ENCODE results near the gene NRP1. TPM values are rescaled to one million over a fixed set of nuclear protein-coding genes. Genes with fewer than 3 reads are reported as not detected.

Gene NRP1
- polyA plus RNA-seq, 3 donors = 1.1 to 1.7 (median 1.3) TPM

GRCh38 chr10:33273295-33274002, 61.0 kb downstream of the NRP1 start:
- Histone ChIP-seq H3K27ac (ENCODE audit: low read depth in 1 of 2, low read length in 2 of 2) (no peak overlapping the region), H3K79me2 (ENCODE audit: insufficient read depth, low read length) (no peaks in the 10 kb centered on the region), H4K20me1 (ENCODE audit: insufficient read depth, low read length) (no peaks in the 10 kb centered on the region), H3K9ac (ENCODE audit: insufficient read depth, low read length, poor library complexity, severe bottlenecking) (no peak overlapping the region), H3K9me3 (replicated peaks in 1 of 2; ENCODE audit: control insufficient read depth in 1 of 2, insufficient read depth in 1 of 2, low read length in 2 of 2) (no peaks in the 10 kb centered on the region), H2AFZ (ENCODE audit: insufficient read depth, low read depth, low read length, poor library complexity, severe bottlenecking) (no peak overlapping the region), H3K4me1 (ENCODE audit: control insufficient read depth in 1 of 2, insufficient read depth in 2 of 2, low read length in 2 of 2) (no peaks in the 10 kb centered on the region), H3K4me2 (replicated peaks; ENCODE audit: extremely low read depth, low read length, poor library complexity, severe bottlenecking) (no peak overlapping the region), H3K27me3 (ENCODE audit: control insufficient read depth in 2 of 2, insufficient read depth in 2 of 2, low read length in 2 of 2) (peaks cover 6 to 7% of the 10 kb centered on the region in 2 donors), H3K36me3 (replicated peaks in 1 of 2; ENCODE audit: control insufficient read depth in 1 of 2, insufficient read depth in 2 of 2, low read length in 2 of 2) (no peaks in the 10 kb centered on the region), H3K4me3 (replicated peaks in 1 of 3; ENCODE audit: low read depth in 2 of 3, low read length in 3 of 3) (no peak overlapping the region)
- Mint-ChIP-seq H3K4me1 (no peaks in the 10 kb centered on the region), H3K36me3 (no peaks in the 10 kb centered on the region), H3K27ac (no peak overlapping the region), H3K9me3 (peaks cover 0 to 2% (median 0%) of the 10 kb centered on the region in 7 donors), H3K27me3 (ENCODE audit: low read depth in 3 of 3) (peaks cover 16 to 32% (median 26%) of the 10 kb centered on the region in 3 donors), H3K4me3 (peak overlapping the region in 1 of 2 donors; percentile 35)
- no peak for TF ChIP-seq CTCF (IDR thresholded peaks at IDR 0.05)
- intact Hi-C loops (cut with micrococcal nuclease) = no loop called here
- DNase-seq = no peak
- 21% methylated on average over 16 of the region's 19 CpGs for WGBS (ENCODE audit: insufficient coverage)

- no peak overlapping the region for H3K9ac ChIP-seq (ENCODE audit: insufficient read depth, low read length, poor library complexity, severe bottlenecking)
- Mint-ChIP-seq H3K4me3 (no peak overlapping the region), H3K27me3 (ENCODE audit: low read depth in 3 of 3) (peaks cover 16 to 32% (median 28%) of the 10 kb centered on the region in 3 donors), H3K36me3 (no peaks in the 10 kb centered on the region), H3K9me3 (peaks cover 0 to 2% (median 0%) of the 10 kb centered on the region in 7 donors), H3K4me1 (no peaks in the 10 kb centered on the region), H3K27ac (no peak overlapping the region)
- intact Hi-C loops (cut with micrococcal nuclease) = no loop called here
- TF ChIP-seq CTCF (IDR thresholded peaks at IDR 0.05) = no peak
- no peaks in the 10 kb centered on the region for H3K79me2 ChIP-seq (ENCODE audit: insufficient read depth, low read length)
- no peaks in the 10 kb centered on the region for H3K4me1 ChIP-seq (ENCODE audit: control insufficient read depth in 1 of 2, insufficient read depth in 2 of 2, low read length in 2 of 2)
- H3K36me3 ChIP-seq (replicated peaks in 1 of 2; ENCODE audit: control insufficient read depth in 1 of 2, insufficient read depth in 2 of 2, low read length in 2 of 2) = no peaks in the 10 kb centered on the region
- peaks cover 2 to 7% of the 10 kb centered on the region in 2 donors for H3K27me3 ChIP-seq (ENCODE audit: control insufficient read depth in 2 of 2, insufficient read depth in 2 of 2, low read length in 2 of 2)
- H3K9me3 ChIP-seq (replicated peaks in 1 of 2; ENCODE audit: control insufficient read depth in 1 of 2, insufficient read depth in 1 of 2, low read length in 2 of 2) = no peaks in the 10 kb centered on the region
- H3K4me3 ChIP-seq (replicated peaks in 1 of 3; ENCODE audit: low read depth in 2 of 3, low read length in 3 of 3) = no peak overlapping the region
- no peak overlapping the region for H2AFZ ChIP-seq (ENCODE audit: insufficient read depth, low read depth, low read length, poor library complexity, severe bottlenecking)
- H4K20me1 ChIP-seq (ENCODE audit: insufficient read depth, low read length) = no peaks in the 10 kb centered on the region
- no peak overlapping the region for H3K4me2 ChIP-seq (replicated peaks; ENCODE audit: extremely low read depth, low read length, poor library complexity, severe bottlenecking)
- no peak overlapping the region for H3K27ac ChIP-seq (ENCODE audit: low read depth in 1 of 2, low read length in 2 of 2)
- 94% methylated on average over 2 of the region's 7 CpGs for WGBS (ENCODE audit: insufficient coverage)
- no peak for DNase-seq
Observed at GRCh38 chr10:33272635-33273034, 61.8 kb downstream of the NRP1 start.
